HG02798 (cell line): ENCODE measurements around the gene SUGP1.

Source experiments
- ATAC-seq: cut with Tn5 transposase; IDR thresholded peaks from one replicate; pipeline ENCODE4 v1.9.1; 2021; ENCODE audit warnings: mild to moderate bottlenecking; ENCODE audit not compliant: unreplicated experiment, poor library complexity

Gene SUGP1

GRCh38 chr19:19343016-19343362 lies 22.7 kb upstream of the SUGP1 start:
- no peak for ATAC-seq

GRCh38 chr19:19342086-19343015 lies 22.0 kb upstream of the SUGP1 start:
- no peak for ATAC-seq

GRCh38 chr19:19341026-19341425 lies 20.7 kb upstream of the SUGP1 start:
- ATAC-seq = no peak

GRCh38 chr19:19338082-19338481 lies 17.8 kb upstream of the SUGP1 start:
- ATAC-seq = no peak

GRCh38 chr19:19337120-19337519 lies 16.8 kb upstream of the SUGP1 start:
- no peak for ATAC-seq

- ATAC-seq = no peak
Observed at GRCh38 chr19:19336597-19336996, 16.3 kb upstream of the SUGP1 start.

- ATAC-seq = no peak
Observed at GRCh38 chr19:19335408-19336158, 15.3 kb upstream of the SUGP1 start.

GRCh38 chr19:19334989-19335344 lies 14.7 kb upstream of the SUGP1 start:
- no peak for ATAC-seq

GRCh38 chr19:19334063-19334988 lies 14.0 kb upstream of the SUGP1 start:
- no peak for ATAC-seq

- ATAC-seq = no peak
Observed at GRCh38 chr19:19329126-19329525, 8.8 kb upstream of the SUGP1 start.

- no peak for ATAC-seq
Observed at GRCh38 chr19:19327672-19328071, 7.4 kb upstream of the SUGP1 start.

GRCh38 chr19:19324059-19324770 lies 3.9 kb upstream of the SUGP1 start:
- no peak for ATAC-seq

GRCh38 chr19:19321141-19321577 lies 850 bp upstream of the SUGP1 start:
- no peak for ATAC-seq

GRCh38 chr19:19319732-19320360 lies 463 bp downstream of the SUGP1 start:
- ATAC-seq = no peak

GRCh38 chr19:19316082-19316481 lies 4.2 kb downstream of the SUGP1 start:
- ATAC-seq = no peak

GRCh38 chr19:19315444-19315843 lies 4.9 kb downstream of the SUGP1 start:
- ATAC-seq = no peak

- ATAC-seq = no peak
Observed at GRCh38 chr19:19308373-19308772, 11.9 kb downstream of the SUGP1 start.

GRCh38 chr19:19306191-19306590 lies 14.1 kb downstream of the SUGP1 start:
- no peak for ATAC-seq

GRCh38 chr19:19305696-19306095 lies 14.6 kb downstream of the SUGP1 start:
- ATAC-seq = no peak
